ENCODE results near the gene PTBP3. TPM values are rescaled to one million over a fixed set of nuclear protein-coding genes. Genes with fewer than 3 reads are reported as not detected.

Gene PTBP3
- total RNA-seq, 1 donor from 2014 or later = 108 TPM

- no peak for FAIRE-seq
- peaks cover 5% of the 10 kb centered on the region for H3K36me3 Mint-ChIP-seq (ENCODE audit: low read depth, unreplicated experiment)
- H3K9me3 Mint-ChIP-seq (ENCODE audit: unreplicated experiment) = no peaks in the 10 kb centered on the region
These were observed 153.6 kb downstream of the PTBP3 start for GRCh38 chr9:112179816-112180215.

GRCh38 chr9:112176524-112176923 lies 156.9 kb downstream of the PTBP3 start:
- FAIRE-seq = no peak
- H3K9ac ChIP-seq (ENCODE audit: low read length) = no peak overlapping the region
- no peak overlapping the region for H2AFZ ChIP-seq (ENCODE audit: low read depth, low read length)
- TF ChIP-seq EZH2 (IDR thresholded peaks at IDR 0.05; ENCODE audit: insufficient read depth, low read length) (no peak), CTCF (IDR thresholded peaks at IDR 0.05; ENCODE audit: insufficient read depth, low read depth, low read length) (no peak)
- H3K79me2 ChIP-seq (ENCODE audit: insufficient read depth, low read length) = peaks cover 5% of the 10 kb centered on the region
- no peaks in the 10 kb centered on the region for H4K20me1 ChIP-seq (ENCODE audit: insufficient read depth, low read length)
- Mint-ChIP-seq H3K9me3 (ENCODE audit: unreplicated experiment) (no peaks in the 10 kb centered on the region), H3K27ac (ENCODE audit: unreplicated experiment) (no peak overlapping the region), H3K4me3 (ENCODE audit: unreplicated experiment) (peak overlapping the region; percentile 86), H3K4me1 (ENCODE audit: low read depth, unreplicated experiment) (peaks cover 30% of the 10 kb centered on the region), H3K27me3 (ENCODE audit: low read depth, unreplicated experiment) (peaks cover 4% of the 10 kb centered on the region), H3K36me3 (ENCODE audit: low read depth, unreplicated experiment) (peaks cover 14% of the 10 kb centered on the region)
- no peaks in the 10 kb centered on the region for H3K27me3 ChIP-seq (ENCODE audit: insufficient read depth, low read length)
- H3K36me3 ChIP-seq (ENCODE audit: insufficient read depth, low read length) = no peaks in the 10 kb centered on the region
- H3K9me3 ChIP-seq (ENCODE audit: insufficient read depth, low read depth, low read length) = no peaks in the 10 kb centered on the region
- H3K4me3 ChIP-seq (ENCODE audit: insufficient read depth, low read depth, low read length) = no peak overlapping the region
- DNase-seq (ENCODE audit: low read depth) = no peak
- H3K4me1 ChIP-seq (ENCODE audit: insufficient read depth, low read length) = peaks cover 16% of the 10 kb centered on the region
- no peak overlapping the region for H3K27ac ChIP-seq (ENCODE audit: low read depth, low read length)
- no peak overlapping the region for H3K4me2 ChIP-seq (ENCODE audit: low read length)

More at GRCh38 chr9:112179816-112180215, 153.6 kb downstream of the PTBP3 start:
- Histone ChIP-seq H3K9ac (ENCODE audit: low read length) (no peak overlapping the region), H3K4me3 (ENCODE audit: insufficient read depth, low read depth, low read length) (no peak overlapping the region), H2AFZ (ENCODE audit: low read depth, low read length) (no peak overlapping the region), H3K27me3 (ENCODE audit: insufficient read depth, low read length) (no peaks in the 10 kb centered on the region), H3K27ac (ENCODE audit: low read depth, low read length) (no peak overlapping the region), H3K4me1 (ENCODE audit: insufficient read depth, low read length) (peaks cover 13% of the 10 kb centered on the region), H3K4me2 (ENCODE audit: low read length) (no peak overlapping the region), H3K9me3 (ENCODE audit: insufficient read depth, low read depth, low read length) (no peaks in the 10 kb centered on the region), H3K36me3 (ENCODE audit: insufficient read depth, low read length) (no peaks in the 10 kb centered on the region), H3K79me2 (ENCODE audit: insufficient read depth, low read length) (no peaks in the 10 kb centered on the region), H4K20me1 (ENCODE audit: insufficient read depth, low read length) (no peaks in the 10 kb centered on the region)
- DNase-seq (ENCODE audit: low read depth) = peak; percentile 46
- Mint-ChIP-seq H3K4me1 (ENCODE audit: low read depth, unreplicated experiment) (peaks cover 23% of the 10 kb centered on the region), H3K27me3 (ENCODE audit: low read depth, unreplicated experiment) (peaks cover 4% of the 10 kb centered on the region), H3K27ac (ENCODE audit: unreplicated experiment) (no peak overlapping the region), H3K4me3 (ENCODE audit: unreplicated experiment) (no peak overlapping the region)
- no peak for TF ChIP-seq CTCF (IDR thresholded peaks at IDR 0.05; ENCODE audit: insufficient read depth, low read depth, low read length)

- H3K4me3 Mint-ChIP-seq (ENCODE audit: unreplicated experiment) = peak overlapping the region; percentile 86
- Histone ChIP-seq H3K9me3 (ENCODE audit: insufficient read depth, low read depth, low read length) (no peaks in the 10 kb centered on the region), H3K9ac (ENCODE audit: low read length) (no peak overlapping the region), H3K4me3 (ENCODE audit: insufficient read depth, low read depth, low read length) (peak overlapping the region; percentile 57), H3K36me3 (ENCODE audit: insufficient read depth, low read length) (no peaks in the 10 kb centered on the region), H3K27me3 (ENCODE audit: insufficient read depth, low read length) (no peaks in the 10 kb centered on the region), H3K79me2 (ENCODE audit: insufficient read depth, low read length) (peaks cover 5% of the 10 kb centered on the region), H4K20me1 (ENCODE audit: insufficient read depth, low read length) (no peaks in the 10 kb centered on the region), H3K4me2 (ENCODE audit: low read length) (peak overlapping the region; percentile 81), H3K27ac (ENCODE audit: low read depth, low read length) (no peak overlapping the region), H3K4me1 (ENCODE audit: insufficient read depth, low read length) (peaks cover 14% of the 10 kb centered on the region), H2AFZ (ENCODE audit: low read depth, low read length) (peak overlapping the region; percentile 79)
- H3K27ac Mint-ChIP-seq (ENCODE audit: unreplicated experiment) = no peak overlapping the region
- FAIRE-seq (no peak), DNase-seq (ENCODE audit: low read depth) (no peak)
- peaks cover 4% of the 10 kb centered on the region for H3K27me3 Mint-ChIP-seq (ENCODE audit: low read depth, unreplicated experiment)
- no peaks in the 10 kb centered on the region for H3K9me3 Mint-ChIP-seq (ENCODE audit: unreplicated experiment)
- peaks cover 14% of the 10 kb centered on the region for H3K36me3 Mint-ChIP-seq (ENCODE audit: low read depth, unreplicated experiment)
- TF ChIP-seq CTCF (IDR thresholded peaks at IDR 0.05; ENCODE audit: insufficient read depth, low read depth, low read length) (no peak), EZH2 (IDR thresholded peaks at IDR 0.05; ENCODE audit: insufficient read depth, low read length) (no peak)
- peaks cover 24% of the 10 kb centered on the region for H3K4me1 Mint-ChIP-seq (ENCODE audit: low read depth, unreplicated experiment)
These were observed 157.6 kb downstream of the PTBP3 start for GRCh38 chr9:112175796-112176315.

Measured in astrocyte (in vitro differentiated cells and primary cell).